NCI-H2196 (cell line): ENCODE data around the gene TMF1.

Source experiments
- DNase-seq: peaks from one replicate; lab custom pipeline; 2025; ENCODE audit not compliant: unreplicated experiment; lab: John Stamatoyannopoulos, UW

TMF1 gene

GRCh38 chr3:68984011-68984530 lies 68.1 kb downstream of the TMF1 start:
- DNase-seq, result no peak

- no peak for DNase-seq
These were observed 74.5 kb downstream of the TMF1 start for GRCh38 chr3:68977486-68978167.

DNA sequence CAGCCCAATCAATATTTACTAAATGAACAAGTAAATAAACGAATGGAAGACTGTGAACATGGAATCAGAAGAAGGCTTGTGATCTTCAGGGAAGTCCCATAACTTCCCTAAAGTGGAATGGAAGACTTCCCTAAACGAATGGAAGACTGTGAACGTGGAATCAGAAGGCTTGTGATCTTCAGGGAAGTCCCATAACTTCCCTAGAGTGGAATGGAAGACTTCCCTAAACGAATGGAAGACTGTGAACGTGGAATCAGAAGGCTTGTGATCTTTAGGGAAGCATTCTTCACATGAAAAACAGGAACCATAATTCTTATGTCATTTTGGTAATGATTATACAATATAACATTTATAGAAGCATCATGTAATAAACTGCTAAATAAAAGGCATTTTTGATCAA lies 77.4 kb downstream of the TMF1 start:
- DNase-seq, result no peak

- DNase-seq, result no peak
These were observed 78.5 kb downstream of the TMF1 start for GRCh38 chr3:68973639-68974038.

GRCh38 chr3:68972358-68972979 lies 79.7 kb downstream of the TMF1 start:
- peak; percentile 2 for DNase-seq
